ENCODE results near the gene TSPEAR. TPM values are rescaled to one million over a fixed set of nuclear protein-coding genes. Genes with fewer than 3 reads are reported as not detected.

The TSPEAR gene
- total and polyA plus RNA-seq, 2 of the 13 experiments (the other 11 are each of a cell fraction or from before 2014, with no cell fraction given): 0.07 to 0.32 TPM

- no peak; the same call in 1 of the 3 replicates for ATAC-seq
- POLR2A ChIA-PET: no interaction called here
- Histone ChIP-seq H3K36me3 (replicated peaks in 1 of 2; ENCODE audit: control insufficient read depth in 1 of 2, insufficient read depth in 2 of 2, low read length in 2 of 2) (no peaks in the 10 kb centered on the region), H3K4me1 (ENCODE audit: insufficient read depth, low read length) (peaks cover 10% of the 10 kb centered on the region), H3K9me3 (ENCODE audit: low read length) (peaks cover 9% of the 10 kb centered on the region), H2AFZ (ENCODE audit: low read length) (no peak overlapping the region), H3K27me3 (ENCODE audit: control insufficient read depth in 1 of 2, insufficient read depth in 2 of 2, low read length in 2 of 2) (no peaks in the 10 kb centered on the region; a peak in 1 of 5 replicates), H3K27ac (ENCODE audit: extremely low read length, insufficient read depth, low read length) (no peak overlapping the region), H3K4me3 (replicated peaks in 1 of 3; ENCODE audit: insufficient read depth in 1 of 3, low read depth in 2 of 3, low read length in 3 of 3) (no peak overlapping the region), H3K9ac (ENCODE audit: insufficient read depth, low read depth, low read length) (no peak overlapping the region), H3K79me2 (ENCODE audit: insufficient read depth, low read length) (no peaks in the 10 kb centered on the region), H4K20me1 (ENCODE audit: insufficient read depth, low read length) (no peaks in the 10 kb centered on the region), H3K4me2 (ENCODE audit: low read depth, low read length) (no peak overlapping the region)
- intact Hi-C loops (cut with micrococcal nuclease; ENCODE audit: unreplicated experiment) (no loop called here), in situ Hi-C loops (cut with HindIII; ENCODE audit: extremely low pct_ligation_motif_present, low pct_unique_long_range_greater_than_20kb) (no loop called here)
- 48% methylated on average over 10 of the region's 12 CpGs for WGBS (ENCODE audit: low lambda C conversion rate)
- no TSS peak for BruUV-seq (replicated peaks)
- TF ChIP-seq ZNF256 (CRISPR knock-in tag; conservative IDR thresholded peaks at IDR 0.05) (no peak), EEA1 (CRISPR knock-in tag; IDR thresholded peaks at IDR 0.05; ENCODE audit: borderline replicate concordance) (no peak), RORA (CRISPR knock-in tag; IDR thresholded peaks at IDR 0.05) (no peak)
- FAIRE-seq: no peak
- no peak for DNase-seq (ENCODE audit: low spot score)
- CTCF ChIA-PET (ENCODE audit: low intra/inter-chr PET ratio, low total read pairs): no interaction called here
Observed at GRCh38 chr21:44568261-44568660, 143.1 kb downstream of the TSPEAR start.

GRCh38 chr21:44567481-44568171 lies 143.7 kb downstream of the TSPEAR start:
- peaks cover 9% of the 10 kb centered on the region for H3K9me3 ChIP-seq (ENCODE audit: low read length)
- ATAC-seq (no peak; the same call in 2 of the 3 replicates), DNase-seq (ENCODE audit: low spot score) (no peak), FAIRE-seq (no peak)
- no peak overlapping the region for H3K27ac ChIP-seq (ENCODE audit: extremely low read length, insufficient read depth, low read length)
- H3K36me3 ChIP-seq (replicated peaks in 1 of 2; ENCODE audit: control insufficient read depth in 1 of 2, insufficient read depth in 2 of 2, low read length in 2 of 2): no peaks in the 10 kb centered on the region
- BruUV-seq (replicated peaks): no TSS peak
- H3K9ac ChIP-seq (ENCODE audit: insufficient read depth, low read depth, low read length): no peak overlapping the region
- H3K4me3 ChIP-seq (replicated peaks in 1 of 3; ENCODE audit: insufficient read depth in 1 of 3, low read depth in 2 of 3, low read length in 3 of 3): no peak overlapping the region
- intact Hi-C loops (cut with micrococcal nuclease; ENCODE audit: unreplicated experiment) (no loop called here), in situ Hi-C loops (cut with HindIII; ENCODE audit: extremely low pct_ligation_motif_present, low pct_unique_long_range_greater_than_20kb) (no loop called here)
- H3K4me2 ChIP-seq (ENCODE audit: low read depth, low read length): no peak overlapping the region
- no peak overlapping the region for H2AFZ ChIP-seq (ENCODE audit: low read length)
- H4K20me1 ChIP-seq (ENCODE audit: insufficient read depth, low read length): no peaks in the 10 kb centered on the region
- H3K4me1 ChIP-seq (ENCODE audit: insufficient read depth, low read length): peaks cover 3% of the 10 kb centered on the region
- H3K79me2 ChIP-seq (ENCODE audit: insufficient read depth, low read length): no peaks in the 10 kb centered on the region
- 81% methylated on average over 12 of the region's 18 CpGs for WGBS (ENCODE audit: low lambda C conversion rate)
- H3K27me3 ChIP-seq (ENCODE audit: control insufficient read depth in 1 of 2, insufficient read depth in 2 of 2, low read length in 2 of 2): no peaks in the 10 kb centered on the region; a peak in 1 of 5 replicates
- ChIA-PET CTCF (ENCODE audit: low intra/inter-chr PET ratio, low total read pairs) (no interaction called here), POLR2A (no interaction called here)
- TF ChIP-seq ZFX (CRISPR knock-in tag; IDR thresholded peaks at IDR 0.05; ENCODE audit: low read depth) (no peak), MED8 (CRISPR knock-in tag; IDR thresholded peaks at IDR 0.05; ENCODE audit: insufficient replicate concordance) (no peak), KLF16 (CRISPR knock-in tag; IDR thresholded peaks at IDR 0.05) (no peak), GTF3A (CRISPR knock-in tag; conservative IDR thresholded peaks at IDR 0.05) (no peak), KDM4B (CRISPR knock-in tag; IDR thresholded peaks at IDR 0.05) (no peak), SRY (CRISPR knock-in tag; IDR thresholded peaks at IDR 0.05) (no peak), IRF1 (CRISPR knock-in tag; IDR thresholded peaks at IDR 0.05; ENCODE audit: low read depth) (no peak), ZNF501 (CRISPR knock-in tag; IDR thresholded peaks at IDR 0.05) (no peak), XBP1 (CRISPR knock-in tag; IDR thresholded peaks at IDR 0.05) (no peak), NCOA2 (CRISPR knock-in tag; IDR thresholded peaks at IDR 0.05) (no peak), NR2F2 (IDR thresholded peaks at IDR 0.05; ENCODE audit: borderline replicate concordance, low read depth) (no peak)
- TF ChIP-seq, protein P1, sequence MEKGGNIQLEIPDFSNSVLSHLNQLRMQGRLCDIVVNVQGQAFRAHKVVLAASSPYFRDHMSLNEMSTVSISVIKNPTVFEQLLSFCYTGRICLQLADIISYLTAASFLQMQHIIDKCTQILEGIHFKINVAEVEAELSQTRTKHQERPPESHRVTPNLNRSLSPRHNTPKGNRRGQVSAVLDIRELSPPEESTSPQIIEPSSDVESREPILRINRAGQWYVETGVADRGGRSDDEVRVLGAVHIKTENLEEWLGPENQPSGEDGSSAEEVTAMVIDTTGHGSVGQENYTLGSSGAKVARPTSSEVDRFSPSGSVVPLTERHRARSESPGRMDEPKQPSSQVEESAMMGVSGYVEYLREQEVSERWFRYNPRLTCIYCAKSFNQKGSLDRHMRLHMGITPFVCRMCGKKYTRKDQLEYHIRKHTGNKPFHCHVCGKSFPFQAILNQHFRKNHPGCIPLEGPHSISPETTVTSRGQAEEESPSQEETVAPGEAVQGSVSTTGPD (CRISPR knock-in tag; IDR thresholded peaks at IDR 0.05): no peak
- TF ChIP-seq, protein P2, sequence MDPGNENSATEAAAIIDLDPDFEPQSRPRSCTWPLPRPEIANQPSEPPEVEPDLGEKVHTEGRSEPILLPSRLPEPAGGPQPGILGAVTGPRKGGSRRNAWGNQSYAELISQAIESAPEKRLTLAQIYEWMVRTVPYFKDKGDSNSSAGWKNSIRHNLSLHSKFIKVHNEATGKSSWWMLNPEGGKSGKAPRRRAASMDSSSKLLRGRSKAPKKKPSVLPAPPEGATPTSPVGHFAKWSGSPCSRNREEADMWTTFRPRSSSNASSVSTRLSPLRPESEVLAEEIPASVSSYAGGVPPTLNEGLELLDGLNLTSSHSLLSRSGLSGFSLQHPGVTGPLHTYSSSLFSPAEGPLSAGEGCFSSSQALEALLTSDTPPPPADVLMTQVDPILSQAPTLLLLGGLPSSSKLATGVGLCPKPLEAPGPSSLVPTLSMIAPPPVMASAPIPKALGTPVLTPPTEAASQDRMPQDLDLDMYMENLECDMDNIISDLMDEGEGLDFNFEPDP (CRISPR knock-in tag; conservative IDR thresholded peaks at IDR 0.05): no peak
